NCI-H748 treated with DMSO at 0.1 percent for 48 hours (cell line): ENCODE measurements around the gene ZFYVE27.

Experiments used
- DNase-seq: peaks from one replicate; lab custom pipeline; 2025; lab: John Stamatoyannopoulos, UW

The ZFYVE27 gene

DNA sequence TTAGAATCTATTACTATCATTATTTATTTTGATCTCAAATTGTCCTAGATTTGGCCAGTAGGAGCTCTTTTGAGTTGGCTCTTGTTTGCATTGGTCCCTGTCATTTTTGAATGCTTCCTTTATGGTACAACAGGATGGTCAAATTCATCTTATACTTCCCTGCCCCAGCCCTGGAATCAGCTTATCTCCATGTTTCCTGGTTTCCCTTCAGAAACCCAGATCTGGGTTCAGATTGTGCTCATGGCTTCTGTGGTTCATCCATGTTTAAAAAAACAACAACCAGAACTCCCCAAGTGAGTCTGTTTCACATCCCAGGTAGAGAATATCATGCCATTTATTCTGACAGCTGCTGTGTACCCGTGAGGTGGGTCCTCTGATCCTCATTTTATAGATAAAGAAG lies 10.6 kb downstream of the ZFYVE27 start:
- DNase-seq = no peak

DNA sequence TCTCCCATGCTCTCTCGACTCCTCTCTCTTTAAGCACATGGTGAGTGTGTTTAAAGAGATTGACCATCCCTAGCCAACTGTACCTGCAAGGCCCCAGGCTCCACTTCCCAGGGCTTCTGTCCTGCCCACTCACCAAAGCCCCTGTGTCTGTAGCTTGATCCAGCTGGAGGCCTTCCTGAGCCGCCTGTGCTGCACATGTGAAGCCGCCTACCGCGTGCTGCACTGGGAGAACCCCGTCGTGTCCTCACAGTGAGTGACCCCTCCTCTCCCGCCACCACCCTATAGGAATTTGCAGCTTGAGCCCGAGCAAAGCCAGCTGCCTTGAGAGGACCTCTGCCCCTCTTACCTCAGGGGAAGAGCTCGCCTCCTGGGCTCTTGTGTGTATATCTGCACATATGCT lies 11.2 kb downstream of the ZFYVE27 start:
- DNase-seq = no peak

DNA sequence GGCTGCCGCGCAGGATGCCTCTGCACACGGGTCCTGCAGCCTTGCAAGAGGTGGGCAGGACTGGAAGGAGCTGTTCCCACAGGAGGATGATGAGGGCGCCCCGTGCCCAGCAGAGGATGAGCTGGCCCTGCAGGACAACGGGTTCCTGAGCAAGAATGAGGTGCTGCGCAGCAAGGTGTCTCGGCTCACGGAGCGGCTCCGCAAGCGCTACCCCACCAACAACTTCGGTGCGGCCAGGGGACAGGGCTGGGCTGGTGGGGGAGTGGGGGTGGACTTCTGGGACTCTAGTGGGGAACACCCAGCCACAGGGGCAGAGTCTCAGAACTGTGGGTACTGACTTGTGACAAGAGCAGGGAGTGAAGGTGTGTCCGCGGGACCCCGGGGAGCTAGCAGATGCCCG lies 16.0 kb downstream of the ZFYVE27 start:
- no peak for DNase-seq

DNA sequence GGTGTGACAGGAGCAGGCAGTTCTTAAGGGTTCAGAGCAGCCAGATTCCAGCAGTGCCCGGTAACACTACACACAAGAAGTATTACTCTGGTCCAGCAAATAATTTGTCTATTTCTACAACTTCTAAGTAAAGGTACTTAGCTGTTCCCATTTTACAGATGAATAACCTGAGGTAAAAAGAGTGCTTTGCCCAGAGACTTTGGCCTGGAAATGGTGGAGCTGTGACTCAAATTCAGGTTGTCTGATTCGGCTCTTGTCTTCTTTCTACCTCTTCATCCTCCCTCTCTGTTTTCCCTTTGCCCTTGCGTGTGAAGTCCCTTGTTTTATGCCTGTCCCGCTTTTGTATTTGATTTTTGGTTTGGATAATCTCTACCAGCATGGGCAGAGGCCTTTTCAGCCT lies 17.8 kb downstream of the ZFYVE27 start:
- no peak for DNase-seq

DNA sequence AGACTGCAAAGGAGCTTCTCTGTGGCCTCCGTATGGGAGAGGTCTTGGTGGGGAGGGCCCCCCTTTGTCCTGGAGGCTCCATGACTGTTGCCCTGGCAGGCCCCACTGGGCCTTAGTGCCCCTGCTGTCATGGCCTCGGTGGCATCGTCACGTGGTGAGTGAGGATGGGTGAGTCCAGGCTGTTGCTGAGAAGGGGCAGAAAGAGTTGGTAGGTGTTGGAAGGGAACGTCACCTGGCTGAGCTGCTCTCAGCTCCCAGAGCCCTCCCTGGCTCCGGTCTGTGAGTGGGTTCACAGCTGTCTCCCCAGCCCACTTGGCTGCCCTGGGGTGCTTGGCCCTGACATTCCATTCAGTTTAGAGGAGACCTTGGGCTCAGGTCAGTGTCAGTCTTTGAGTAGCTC lies 18.8 kb downstream of the ZFYVE27 start:
- DNase-seq = no peak

DNA sequence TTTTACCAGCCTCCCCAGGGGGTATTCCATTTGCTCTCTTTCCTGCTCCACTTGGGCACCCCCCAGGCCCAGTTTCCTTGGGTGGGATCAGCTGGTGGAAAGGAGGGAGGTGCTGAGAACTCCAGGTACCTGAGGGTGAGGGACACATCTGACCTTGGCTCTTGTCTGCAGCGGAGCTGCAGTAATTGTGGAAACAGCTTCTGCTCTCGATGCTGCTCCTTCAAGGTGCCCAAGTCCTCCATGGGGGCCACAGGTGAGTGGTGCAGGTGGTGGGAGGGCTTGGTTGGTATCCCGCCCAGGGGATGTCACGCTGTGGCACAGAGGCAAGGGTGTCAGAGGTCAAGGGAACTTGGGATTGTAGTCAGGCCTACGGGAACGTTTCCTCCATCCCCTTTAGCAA lies 20.5 kb downstream of the ZFYVE27 start:
- DNase-seq = no peak

DNA sequence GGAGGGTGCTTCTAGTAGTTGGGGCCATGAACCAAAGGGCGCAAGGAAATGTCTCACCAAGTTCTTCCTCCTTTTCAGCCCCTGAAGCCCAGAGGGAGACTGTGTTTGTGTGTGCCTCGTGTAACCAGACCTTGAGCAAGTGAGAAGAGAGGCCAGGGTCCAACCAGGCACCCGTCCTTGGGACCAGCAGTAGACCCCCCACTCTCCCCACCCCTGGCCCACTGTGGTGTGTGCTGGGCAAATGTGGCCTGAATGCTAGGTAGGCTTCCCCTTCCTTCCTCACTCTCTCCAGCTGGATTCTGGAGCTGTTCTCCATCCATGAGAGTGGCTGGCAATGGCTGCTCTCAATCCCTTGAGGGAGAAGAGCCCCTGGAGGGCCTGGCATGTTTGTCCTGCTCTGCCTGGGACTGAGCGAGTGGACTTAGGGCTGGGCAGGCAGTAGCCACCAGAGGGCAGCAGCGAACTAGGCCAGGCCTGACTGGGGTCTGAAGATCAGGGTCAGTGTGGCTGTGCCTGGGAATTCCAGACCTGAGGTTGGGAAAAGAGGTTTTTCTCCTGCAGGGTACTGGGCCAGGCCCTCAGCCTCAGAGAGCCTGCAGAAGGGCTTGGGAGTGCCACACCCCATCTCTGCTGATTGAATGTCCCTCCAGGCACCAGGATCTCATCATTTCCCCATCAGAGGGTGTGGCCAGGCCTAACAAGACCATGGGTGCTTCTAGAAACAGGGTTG lies 22.4 kb downstream of the ZFYVE27 start:
- peak; percentile 33 for DNase-seq

DNA sequence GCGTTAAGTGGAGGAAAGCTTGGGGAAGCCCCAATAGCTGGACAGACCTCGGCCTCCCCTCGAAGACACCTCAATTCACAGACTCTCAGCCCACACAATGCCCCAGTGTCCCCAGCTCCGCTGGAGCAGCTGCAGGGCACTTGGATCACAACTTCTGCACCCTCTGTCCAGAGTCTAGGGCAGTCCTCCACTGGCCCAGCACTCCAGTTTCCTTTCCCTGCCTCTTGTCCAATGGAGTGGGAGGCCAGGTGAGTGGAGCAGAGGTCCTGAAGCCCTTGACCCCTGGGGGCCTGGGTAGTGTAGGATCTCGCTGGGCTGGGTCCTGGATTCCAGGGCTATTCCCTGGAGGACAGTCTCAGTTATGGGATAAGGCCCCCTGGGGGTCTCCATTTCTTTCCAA lies 23.0 kb downstream of the ZFYVE27 start:
- no peak for DNase-seq

DNA sequence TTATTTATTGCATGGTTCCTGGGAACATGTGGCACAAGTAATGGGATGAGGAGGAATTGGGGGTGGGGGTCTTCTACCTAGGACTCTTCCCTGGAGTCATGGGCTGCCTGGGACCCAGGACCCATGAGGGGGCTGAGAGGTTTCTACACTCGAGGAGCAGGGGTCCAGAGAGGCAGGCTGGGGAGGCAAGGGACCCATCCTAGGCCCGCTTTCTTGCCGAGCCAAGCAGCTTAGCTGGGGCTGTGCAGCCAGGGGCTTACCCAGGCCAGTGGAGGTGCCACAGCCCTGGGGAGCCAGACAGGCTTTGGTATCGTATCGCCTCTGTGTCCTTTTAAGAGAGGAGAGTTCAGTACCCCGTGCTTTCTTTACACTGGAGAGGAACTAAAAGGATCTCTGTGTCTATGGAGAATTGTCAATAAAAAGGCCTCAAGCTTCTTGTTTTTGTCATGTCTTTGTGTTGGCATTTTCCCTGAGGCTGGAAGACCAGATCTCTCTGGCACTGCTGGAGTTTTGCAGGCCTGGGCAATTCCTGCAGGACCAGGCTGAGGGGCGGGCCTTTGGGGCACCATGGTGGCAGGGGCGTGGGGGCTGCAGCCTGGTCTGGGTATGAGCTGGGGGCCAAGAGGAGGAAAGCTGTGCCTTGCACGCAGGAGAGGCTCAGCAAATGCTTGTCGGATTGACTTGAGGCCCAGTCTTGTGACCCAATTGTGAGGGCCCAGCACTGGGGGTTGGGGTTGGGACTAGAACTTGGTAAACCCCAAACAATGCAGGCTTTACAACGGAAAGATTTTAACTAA lies 23.7 kb downstream of the ZFYVE27 start:
- no peak for DNase-seq

DNA sequence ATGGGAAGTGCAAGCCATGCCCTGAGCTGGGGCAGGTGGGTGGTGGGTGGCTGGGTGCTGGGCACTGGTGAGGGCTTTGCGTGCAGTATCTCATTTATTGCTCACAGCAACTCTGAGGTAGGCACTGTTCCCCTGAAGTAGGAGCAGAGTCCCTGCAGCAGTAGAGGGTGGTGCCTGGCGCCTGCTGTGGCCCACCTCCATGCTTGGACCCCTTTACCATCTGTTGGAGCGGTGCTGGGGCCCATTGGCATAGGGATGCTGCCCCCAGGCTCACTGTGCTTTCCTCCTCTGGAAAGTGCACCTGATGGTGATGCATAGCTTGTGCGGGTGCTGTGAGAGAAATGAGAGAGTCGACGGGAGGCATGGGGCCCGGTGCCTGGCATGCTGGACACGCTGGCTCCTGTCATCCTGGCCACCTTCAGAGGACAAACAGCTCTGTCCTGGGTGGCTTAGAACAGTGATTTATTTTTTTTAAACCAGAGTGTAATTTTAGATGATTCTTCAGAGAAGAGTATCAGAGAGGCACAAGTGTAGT lies 24.5 kb downstream of the ZFYVE27 start:
- DNase-seq = no peak

DNA sequence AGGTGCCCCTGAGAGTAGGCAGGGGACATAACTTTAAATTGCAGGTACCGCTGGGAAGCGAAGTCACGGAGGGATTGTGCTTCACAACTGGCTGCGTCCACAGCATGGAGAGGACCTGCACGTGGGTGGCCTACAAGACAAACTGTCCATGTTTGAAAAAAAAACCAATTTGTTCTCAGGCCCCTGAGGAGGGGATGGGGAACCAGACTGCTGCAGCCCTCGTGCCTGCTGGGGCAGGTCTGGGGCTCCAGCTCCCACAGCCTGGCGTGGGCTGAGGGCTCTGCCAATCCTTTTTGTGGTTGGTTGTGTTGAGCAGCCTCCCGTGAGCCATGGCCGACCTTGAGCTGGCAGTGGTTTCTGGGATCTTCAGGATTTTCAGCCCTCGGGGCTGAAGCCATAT lies 25.1 kb downstream of the ZFYVE27 start:
- no peak for DNase-seq

DNA sequence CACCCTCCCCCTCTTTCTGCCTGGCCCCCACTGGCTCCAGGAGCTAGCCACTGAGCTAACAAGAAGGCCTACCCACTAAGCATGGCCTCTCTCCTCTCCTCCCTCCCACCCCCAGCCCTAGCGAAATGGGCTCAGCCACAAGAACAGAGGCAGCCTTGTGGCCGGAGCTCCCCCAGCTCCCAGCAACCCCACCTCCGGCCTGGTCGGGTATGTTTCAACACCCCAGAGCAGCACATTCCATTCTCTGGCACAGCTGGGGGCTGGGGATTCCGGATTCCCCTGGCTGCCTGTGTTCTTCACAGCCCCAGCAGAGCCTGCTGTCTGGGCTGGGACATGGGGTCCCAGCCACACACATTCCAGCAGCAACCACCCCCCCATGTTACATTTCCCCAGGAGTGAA lies 25.9 kb downstream of the ZFYVE27 start:
- DNase-seq = no peak

DNA sequence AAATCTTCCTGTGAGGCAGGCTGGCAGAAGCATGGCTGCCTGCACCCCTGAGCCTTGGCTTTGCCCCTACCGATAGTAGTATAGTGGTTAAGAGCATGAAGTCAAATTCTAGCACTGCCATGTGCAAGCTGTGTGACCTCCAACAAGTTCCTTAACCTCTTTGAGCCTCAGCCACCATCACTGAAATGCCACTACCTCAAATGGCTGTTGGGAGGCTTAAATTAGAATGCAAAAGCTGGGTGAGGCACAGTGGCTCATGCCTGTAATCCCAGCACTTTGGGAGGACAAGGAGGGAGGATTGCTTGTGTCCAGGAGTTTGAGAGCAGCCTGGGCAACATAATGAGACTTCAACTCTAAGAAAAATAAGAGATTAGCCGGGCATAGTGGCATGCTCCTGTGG lies 26.5 kb downstream of the ZFYVE27 start:
- no peak for DNase-seq

DNA sequence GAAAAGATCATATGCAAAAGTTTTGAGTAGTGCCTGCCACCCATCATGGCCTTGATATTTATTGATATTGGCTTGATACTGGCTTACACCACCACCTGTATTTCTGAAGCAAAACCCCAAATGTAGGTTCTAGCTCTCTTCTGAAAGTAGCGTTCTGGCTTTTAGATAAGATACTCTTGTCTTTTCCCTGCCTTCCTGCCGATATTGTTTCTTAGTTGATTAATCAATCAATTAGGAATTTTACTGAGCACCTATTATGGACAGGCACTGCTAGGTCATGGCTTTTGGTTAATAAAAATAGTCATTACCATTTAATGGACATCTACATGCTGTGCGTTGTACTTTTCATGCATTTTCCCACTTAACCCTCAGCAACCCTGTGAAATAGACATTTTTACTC lies 27.0 kb downstream of the ZFYVE27 start:
- no peak for DNase-seq

DNA sequence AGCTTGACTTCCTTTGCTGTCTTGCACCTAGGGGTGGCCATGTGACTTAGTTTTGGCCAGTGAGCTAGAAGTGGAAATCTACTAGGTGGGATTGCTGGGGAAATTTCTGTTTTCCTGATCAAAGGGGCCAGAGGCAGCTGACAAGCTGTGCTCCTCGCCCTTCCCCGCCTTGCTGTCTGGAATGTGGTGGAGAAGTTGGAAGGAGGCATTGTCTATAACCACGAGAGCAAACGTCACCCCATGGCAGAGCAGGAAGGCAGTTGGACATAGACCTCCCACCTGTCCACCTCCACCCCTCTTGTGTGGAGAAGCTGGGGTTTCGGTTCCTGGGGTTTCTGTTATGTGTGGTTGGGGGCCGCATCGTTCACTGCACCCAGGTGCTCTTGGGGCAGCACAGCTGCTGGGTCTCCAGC lies 27.6 kb downstream of the ZFYVE27 start:
- DNase-seq = no peak

DNA sequence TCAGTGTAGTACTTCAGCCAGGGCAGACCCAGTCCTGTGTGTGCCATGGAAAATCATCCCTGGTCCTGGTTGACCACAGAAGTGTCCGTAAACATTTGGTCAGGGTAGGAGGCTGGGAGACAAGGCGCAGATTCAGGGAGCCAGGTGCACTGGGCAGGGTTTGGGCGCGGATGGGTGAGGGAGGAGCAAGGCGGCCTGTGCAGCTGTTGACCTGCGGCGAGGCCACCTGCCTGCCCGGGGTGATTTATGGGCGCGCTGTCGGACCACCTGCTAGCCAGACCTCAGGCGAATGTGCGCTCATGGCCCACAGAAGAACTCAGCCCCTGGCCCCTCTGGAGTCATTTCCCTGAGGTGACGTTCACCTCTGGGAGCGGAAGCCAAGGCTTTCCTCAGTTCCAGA lies 28.3 kb downstream of the ZFYVE27 start:
- DNase-seq = no peak

DNA sequence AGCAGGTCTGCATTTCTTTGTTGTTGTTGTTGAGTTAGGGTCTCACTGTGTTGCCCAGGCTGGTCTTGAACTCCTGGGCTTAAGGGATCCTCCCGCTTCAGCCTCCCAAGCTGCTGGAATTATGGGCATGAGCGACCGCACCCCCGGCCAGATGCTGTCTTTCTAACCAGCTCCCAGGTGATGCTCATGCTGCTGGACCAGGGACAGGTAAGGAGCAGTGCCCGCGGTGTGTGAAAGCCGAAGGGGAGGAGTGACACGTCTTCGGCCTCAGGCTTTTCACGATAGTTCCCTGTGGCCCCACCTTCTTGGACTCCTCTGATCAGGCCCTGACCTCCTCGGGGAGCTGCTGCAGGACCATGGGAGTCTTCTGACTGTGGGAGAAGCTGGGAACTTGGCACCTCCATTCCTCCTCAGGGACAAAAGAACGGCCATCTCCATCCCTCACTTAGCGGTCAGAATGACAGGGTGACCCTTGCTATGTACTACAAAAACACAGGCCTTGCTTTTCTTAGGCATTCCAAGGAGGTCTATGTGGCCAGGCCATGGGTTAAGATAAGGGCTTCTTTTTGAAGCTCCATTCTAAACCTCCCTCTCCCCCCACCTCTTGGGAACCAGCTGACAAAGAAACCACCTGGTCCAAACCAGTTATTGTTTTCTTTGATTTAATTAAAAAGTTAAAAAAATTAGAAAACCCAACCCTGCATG lies 29.3 kb downstream of the ZFYVE27 start:
- DNase-seq = no peak

DNA sequence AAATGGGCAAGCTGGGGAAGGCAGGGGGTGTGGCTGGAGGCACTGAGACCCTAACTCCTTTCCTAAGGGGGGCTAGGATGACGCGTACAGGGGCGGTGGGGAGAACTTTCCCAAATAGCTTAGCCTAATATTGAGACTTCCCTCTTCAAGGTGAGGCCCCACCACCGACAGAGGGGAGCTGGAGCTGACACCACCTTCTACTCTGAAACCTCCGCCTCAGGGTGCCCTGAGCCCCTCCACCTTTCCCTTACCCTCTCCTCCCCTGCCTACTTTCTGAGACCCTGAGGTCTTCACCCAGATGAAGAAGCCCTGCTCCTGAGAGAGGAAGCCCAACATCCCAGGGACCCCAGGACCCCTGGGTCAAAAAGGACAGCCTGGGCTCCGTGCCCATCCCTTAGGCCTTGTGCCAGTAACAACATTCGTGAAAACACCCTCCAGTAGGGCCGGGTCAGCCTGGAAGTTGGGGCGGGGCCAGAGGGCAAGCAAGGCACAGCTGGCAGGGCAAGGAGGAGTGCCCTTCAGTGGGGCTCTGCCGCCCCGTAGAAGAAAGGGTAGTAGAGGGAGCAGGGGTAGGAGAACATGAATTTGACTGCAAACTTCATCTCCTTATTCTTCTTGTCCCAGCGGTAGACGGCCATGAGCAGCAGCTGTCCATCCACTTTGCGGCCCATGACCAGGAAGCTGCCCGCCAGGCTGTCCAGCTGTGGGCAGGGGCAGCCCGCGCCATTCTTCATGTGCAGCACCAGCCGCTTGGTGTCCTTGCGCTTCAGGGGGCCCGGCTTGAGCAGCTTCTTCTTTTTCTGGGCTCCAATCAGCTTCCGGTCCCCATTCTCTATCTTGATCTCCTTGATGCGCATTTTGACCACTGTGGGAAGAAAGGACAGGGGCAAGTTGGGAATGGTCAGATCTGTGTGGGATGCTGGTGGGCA lies 30.3 kb downstream of the ZFYVE27 start:
- no peak for DNase-seq

DNA sequence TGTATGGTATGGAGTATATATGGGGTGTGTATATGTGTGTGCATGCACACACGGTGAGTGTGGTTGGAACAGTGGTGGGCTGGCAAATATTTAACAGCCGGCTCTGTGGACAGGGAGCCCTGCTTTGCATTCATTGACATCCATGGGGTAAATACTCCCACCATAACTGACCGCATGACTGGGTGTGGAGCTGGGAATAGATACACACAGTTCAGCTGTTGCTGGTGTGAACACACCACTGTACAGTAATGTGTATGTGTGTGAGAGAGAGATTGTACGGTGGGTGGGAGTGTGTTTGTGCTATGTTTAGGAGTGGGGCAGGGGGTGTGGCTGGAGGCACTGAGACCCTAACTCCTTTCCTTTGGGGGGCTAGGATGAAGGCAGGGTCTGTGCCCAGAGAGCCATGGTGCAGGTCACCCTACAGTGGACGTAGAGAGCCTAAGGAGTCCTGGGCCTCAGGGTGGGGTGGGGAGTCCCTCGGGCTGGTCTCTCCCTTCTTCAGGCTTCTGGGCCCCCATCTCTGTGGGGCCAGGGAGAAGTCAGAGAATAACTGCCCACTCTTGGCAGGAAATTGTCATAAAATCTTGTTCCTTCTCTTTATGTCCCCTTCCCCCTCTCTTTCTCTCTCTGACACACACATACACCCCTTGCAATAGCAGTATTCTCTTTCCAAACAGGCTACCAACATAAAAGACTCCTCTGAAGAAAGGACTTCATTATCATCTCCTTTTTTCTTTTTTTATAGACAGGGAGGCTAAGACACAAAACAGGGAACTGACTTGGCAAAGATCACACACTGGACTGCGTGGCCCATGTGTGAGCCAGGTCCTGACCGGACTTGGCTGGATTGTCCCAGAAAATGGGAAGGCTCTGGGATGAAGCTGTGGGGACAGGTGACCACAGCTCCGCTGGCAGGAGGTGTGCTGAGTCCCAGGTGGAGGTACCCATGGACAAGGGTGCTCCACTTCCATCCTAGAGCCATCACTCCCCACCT lies 31.7 kb downstream of the ZFYVE27 start:
- no peak for DNase-seq

DNA sequence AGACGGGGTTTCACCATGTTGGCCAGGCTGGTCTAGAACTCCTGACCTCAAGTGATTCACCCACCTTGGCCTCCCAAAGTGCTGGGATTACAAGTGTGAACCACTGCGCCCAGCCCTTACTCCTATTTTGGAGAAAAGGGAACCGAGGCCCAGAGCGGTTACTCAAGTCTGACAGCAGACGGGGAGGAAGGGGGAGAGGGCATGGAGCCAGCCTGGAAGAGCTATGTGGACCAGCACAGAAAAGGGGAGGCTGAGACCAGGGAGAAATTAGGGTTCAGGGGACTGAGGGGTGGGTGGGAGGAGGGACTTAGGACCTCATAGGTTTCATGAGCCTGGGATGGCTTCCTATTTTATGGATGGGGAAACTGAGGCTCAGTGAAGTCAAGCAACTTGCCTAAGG lies 33.3 kb downstream of the ZFYVE27 start:
- DNase-seq = no peak
